Subcutaneous adipose tissue (tissue), 4 donors: Measurements from ENCODE around the gene CNTNAP2. TPM values are rescaled to one million over a fixed set of nuclear protein-coding genes. Genes with fewer than 3 reads are reported as not detected.

Source experiments
- CTCF ChIP-seq: fragments of 450-650 bp; IDR thresholded peaks from one replicate; pipeline ENCODE4 v1.5.1; 2016; ENCODE audit warnings: low read depth, mild to moderate bottlenecking, control low read depth, antibody characterized with exemption, moderate library complexity
- total RNA-seq, 4 donors: library from RNA; depleted of rRNA; stranded (reverse); fragments of >200 nt; gene quantifications; one replicate each; pipeline ENCODE4 v1.1.0, GENCODE V29; 2016

Gene CNTNAP2
- total RNA-seq, 4 donors from 2014 or later, result not detected

GRCh38 chr7:147048864-147049263 is 932.3 kb downstream of the CNTNAP2 start:
- no peak for TF ChIP-seq CTCF

- no peak for TF ChIP-seq CTCF
Measured at GRCh38 chr7:147052818-147053217, 936.2 kb downstream of the CNTNAP2 start.

GRCh38 chr7:147053746-147054145 is 937.1 kb downstream of the CNTNAP2 start:
- no peak for TF ChIP-seq CTCF

GRCh38 chr7:147060070-147060469 is 943.5 kb downstream of the CNTNAP2 start:
- TF ChIP-seq CTCF, result no peak

GRCh38 chr7:147062897-147063296 is 946.3 kb downstream of the CNTNAP2 start:
- no peak for TF ChIP-seq CTCF

GRCh38 chr7:147068842-147069241 is 952.2 kb downstream of the CNTNAP2 start:
- TF ChIP-seq CTCF, result no peak

- TF ChIP-seq CTCF, result no peak
Measured at GRCh38 chr7:147069771-147070170, 953.2 kb downstream of the CNTNAP2 start.
